GM12891 (cell line): ENCODE results near the gene GRIK2.
"Not testable (repeated sequence)": the region's sequence is repeated elsewhere in the genome, so short reads cannot be mapped to it uniquely, and the experiment has no call there.

Experiments used
- POLR2A ChIP-seq: IDR thresholded peaks from 2 replicates; pipeline ENCODE4 v1.6.1; 2011; ENCODE audit warnings: low read depth, low read length, control low read depth
- SPI1 ChIP-seq: IDR thresholded peaks from 2 replicates; pipeline ENCODE4 v1.6.1; 2011; ENCODE audit warnings: low read depth, low read length, control low read depth
- TAF1 ChIP-seq: IDR thresholded peaks from 2 replicates; pipeline ENCODE4 v1.6.1; 2011; ENCODE audit warnings: low read depth, low read length, control low read depth

GRCh38 chr6:102088160-102088559, 694.7 kb downstream of the GRIK2 start:
- not testable (repeated sequence) for TF ChIP-seq POLR2A, TAF1, SPI1
